WTC11 (cell line): ENCODE data around the gene ADAMTS12. TPM values are rescaled to one million over a fixed set of nuclear protein-coding genes. Genes with fewer than 3 reads are reported as not detected.

ENCODE experiments used
- ATAC-seq: fragments of 200-7000 bp; cut with Tn5 transposase; 2 replicates; pipeline ENCODE4 v1.10.0; 2021; ENCODE audit warnings: mild to moderate bottlenecking, moderate library complexity
- CTCF ChIA-PET: fragments of 300-600 bp; sonication (Branson Sonifier 250); formaldehyde crosslinking; loops from one replicate; lab custom pipeline; 2021; ENCODE audit warnings: antibody characterized with exemption; lab: Charles Lee
- POLR2A ChIA-PET: fragments of 350-600 bp; sonication (Branson Sonifier 250); formaldehyde crosslinking; loops from one replicate; lab custom pipeline; 2021; ENCODE audit warnings: antibody characterized with exemption; lab: Charles Lee
- DNase-seq: peaks from one replicate; pipeline ENCODE4 v3.0.0; 2021; ENCODE audit warnings: low spot score
- H3K27ac Mint-ChIP-seq: 2 replicates; pipeline ENCODE4 v1.8.0; 2021; ENCODE audit warnings: mixed read lengths
- H3K27me3 Mint-ChIP-seq: 2 replicates; pipeline ENCODE4 v1.8.0; 2021; ENCODE audit warnings: low read depth, mild to moderate bottlenecking, moderate library complexity, mixed read lengths
- H3K36me3 Mint-ChIP-seq: 2 replicates; pipeline ENCODE4 v1.8.0; 2021; ENCODE audit warnings: mixed read lengths
- H3K4me1 Mint-ChIP-seq: 2 replicates; pipeline ENCODE4 v1.8.0; 2022; ENCODE audit warnings: mixed read lengths
- H3K4me3 Mint-ChIP-seq: 2 replicates; pipeline ENCODE4 v1.8.0; 2021; ENCODE audit warnings: mild to moderate bottlenecking, moderate library complexity, mixed read lengths
- H3K9me3 Mint-ChIP-seq: 2 replicates; pipeline ENCODE4 v1.8.0; 2021; ENCODE audit warnings: mixed read lengths
- ATF3 ChIP-seq: sonication (generic); formaldehyde crosslinking; conservative IDR thresholded peaks from 2 replicates; pipeline ENCODE4 v1.8.1; 2022; ENCODE audit warnings: mild to moderate bottlenecking, missing genetic modification reagents
- ESRRA ChIP-seq: sonication (generic); formaldehyde crosslinking; IDR thresholded peaks from 2 replicates; pipeline ENCODE4 v1.8.1; 2022; ENCODE audit warnings: mild to moderate bottlenecking, missing genetic modification reagents, borderline replicate concordance
- FOXP1 ChIP-seq: sonication (generic); formaldehyde crosslinking; IDR thresholded peaks from 2 replicates; pipeline ENCODE4 v1.8.0; 2022; ENCODE audit warnings: missing genetic modification reagents, mild to moderate bottlenecking, moderate library complexity, borderline replicate concordance
- FOXP4 ChIP-seq: sonication (generic); formaldehyde crosslinking; IDR thresholded peaks from 2 replicates; pipeline ENCODE4 v1.8.0; 2022; ENCODE audit warnings: mild to moderate bottlenecking, missing genetic modification reagents
- IRF1 ChIP-seq: sonication (generic); formaldehyde crosslinking; IDR thresholded peaks from 2 replicates; pipeline ENCODE4 v1.8.0; 2023; ENCODE audit warnings: missing genetic modification reagents
- JUN ChIP-seq: sonication (generic); formaldehyde crosslinking; IDR thresholded peaks from 2 replicates; pipeline ENCODE4 v1.8.0; 2023; ENCODE audit warnings: mild to moderate bottlenecking, missing genetic modification reagents
- NFATC4 ChIP-seq: fragments of 250-450 bp; sonication (Bioruptor Pico); IDR thresholded peaks from 2 replicates; pipeline ENCODE4 v1.9.0; 2021; ENCODE audit warnings: mild to moderate bottlenecking
- NFE2L1 ChIP-seq: sonication (generic); formaldehyde crosslinking; IDR thresholded peaks from 2 replicates; pipeline ENCODE4 v1.8.1; 2023; ENCODE audit warnings: missing genetic modification reagents
- NR2C2 ChIP-seq: sonication (generic); formaldehyde crosslinking; IDR thresholded peaks from 2 replicates; pipeline ENCODE4 v1.8.0; 2022; ENCODE audit warnings: mild to moderate bottlenecking, missing genetic modification reagents
- NR3C1 ChIP-seq: sonication (generic); formaldehyde crosslinking; conservative IDR thresholded peaks from 2 replicates; pipeline ENCODE4 v1.8.1; 2023; ENCODE audit warnings: low read depth, mild to moderate bottlenecking, missing genetic modification reagents
- PRRX2 ChIP-seq: fragments of 250-450 bp; sonication (Bioruptor Pico); IDR thresholded peaks from 2 replicates; pipeline ENCODE4 v1.8.0; 2021; ENCODE audit warnings: mild to moderate bottlenecking
- RELA ChIP-seq: sonication (generic); formaldehyde crosslinking; IDR thresholded peaks from 2 replicates; pipeline ENCODE4 v1.8.1; 2022; ENCODE audit warnings: missing genetic modification reagents, mild to moderate bottlenecking, borderline replicate concordance
- ZBTB43 ChIP-seq: sonication (generic); formaldehyde crosslinking; IDR thresholded peaks from 2 replicates; pipeline ENCODE4 v1.8.1; 2023; ENCODE audit warnings: mild to moderate bottlenecking, missing genetic modification reagents
- ZMAT4 ChIP-seq: fragments of 250-450 bp; sonication (Bioruptor Pico); IDR thresholded peaks from 2 replicates; pipeline ENCODE4 v1.9.0; 2021; ENCODE audit warnings: mild to moderate bottlenecking
- ZNF121 ChIP-seq: sonication (generic); formaldehyde crosslinking; IDR thresholded peaks from 2 replicates; pipeline ENCODE4 v1.8.0; 2023; ENCODE audit warnings: missing genetic modification reagents
- ZNF232 ChIP-seq: sonication (generic); formaldehyde crosslinking; IDR thresholded peaks from 2 replicates; pipeline ENCODE4 v1.8.0; 2022; ENCODE audit warnings: mild to moderate bottlenecking, missing genetic modification reagents
- ZNF671 ChIP-seq: fragments of 250-450 bp; sonication (Bioruptor Pico); IDR thresholded peaks from 2 replicates; pipeline ENCODE4 v1.8.0; 2021; ENCODE audit warnings: mild to moderate bottlenecking
- total RNA-seq: library from RNA; stranded (reverse); gene quantifications from 3 replicates; pipeline ENCODE4 v1.2.3, GENCODE V29; 2021
- TF ChIP-seq, protein P1 (sequence below): sonication (generic); formaldehyde crosslinking; IDR thresholded peaks from 2 replicates; pipeline ENCODE4 v1.8.1; 2022; ENCODE audit warnings: mild to moderate bottlenecking, moderate library complexity, missing genetic modification reagents
- TF ChIP-seq, protein P2 (sequence below): sonication (generic); formaldehyde crosslinking; IDR thresholded peaks from 2 replicates; pipeline ENCODE4 v1.8.1; 2023; ENCODE audit warnings: mild to moderate bottlenecking, missing genetic modification reagents, moderate library complexity
- TF ChIP-seq, protein P3 (sequence below): sonication (generic); formaldehyde crosslinking; IDR thresholded peaks from 2 replicates; pipeline ENCODE4 v1.8.1; 2022; ENCODE audit warnings: missing genetic modification reagents, borderline replicate concordance

The ADAMTS12 gene
- total RNA-seq, 1 experiment from 2014 or later, result 13.5 TPM

GRCh38 chr5:33769196-33769595, 122.6 kb downstream of the ADAMTS12 start (continued):
- TF ChIP-seq JUN (CRISPR knock-in tag) (no peak), NFATC4 (CRISPR knock-in tag) (no peak), IRF1 (CRISPR knock-in tag) (no peak), PRRX2 (CRISPR knock-in tag) (no peak), ESRRA (CRISPR knock-in tag) (no peak), RELA (CRISPR knock-in tag) (no peak)
- TF ChIP-seq, protein P1, sequence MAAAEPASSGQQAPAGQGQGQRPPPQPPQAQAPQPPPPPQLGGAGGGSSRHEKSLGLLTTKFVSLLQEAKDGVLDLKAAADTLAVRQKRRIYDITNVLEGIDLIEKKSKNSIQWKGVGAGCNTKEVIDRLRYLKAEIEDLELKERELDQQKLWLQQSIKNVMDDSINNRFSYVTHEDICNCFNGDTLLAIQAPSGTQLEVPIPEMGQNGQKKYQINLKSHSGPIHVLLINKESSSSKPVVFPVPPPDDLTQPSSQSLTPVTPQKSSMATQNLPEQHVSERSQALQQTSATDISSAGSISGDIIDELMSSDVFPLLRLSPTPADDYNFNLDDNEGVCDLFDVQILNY (CRISPR knock-in tag), result no peak

GRCh38 chr5:33766023-33766422, 125.8 kb downstream of the ADAMTS12 start:
- Mint-ChIP-seq H3K27me3 (no peaks in the 10 kb centered on the region), H3K36me3 (no peaks in the 10 kb centered on the region), H3K9me3 (no peaks in the 10 kb centered on the region), H3K27ac (peak overlapping the region; percentile 62; the same call in 1 of the 2 replicates), H3K4me3 (no peak overlapping the region), H3K4me1 (peaks cover 49% of the 10 kb centered on the region)
- no peak for ATAC-seq
- ChIA-PET POLR2A (no interaction called here), CTCF (no interaction called here)
- no peak for TF ChIP-seq ZNF671 (CRISPR knock-in tag)
- TF ChIP-seq, protein P2, sequence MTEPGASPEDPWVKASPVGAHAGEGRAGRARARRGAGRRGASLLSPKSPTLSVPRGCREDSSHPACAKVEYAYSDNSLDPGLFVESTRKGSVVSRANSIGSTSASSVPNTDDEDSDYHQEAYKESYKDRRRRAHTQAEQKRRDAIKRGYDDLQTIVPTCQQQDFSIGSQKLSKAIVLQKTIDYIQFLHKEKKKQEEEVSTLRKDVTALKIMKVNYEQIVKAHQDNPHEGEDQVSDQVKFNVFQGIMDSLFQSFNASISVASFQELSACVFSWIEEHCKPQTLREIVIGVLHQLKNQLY, result no peak
- no peak for TF ChIP-seq NR2C2
- no peak for TF ChIP-seq ZNF121 (CRISPR knock-in tag)
- no peak for TF ChIP-seq FOXP4 (CRISPR knock-in tag)
- TF ChIP-seq, protein P1 (CRISPR knock-in tag), result no peak
- no peak for TF ChIP-seq ATF3
- no peak for TF ChIP-seq NFE2L1 (CRISPR knock-in tag)
- TF ChIP-seq ZNF232 (CRISPR knock-in tag), result no peak
- TF ChIP-seq NR3C1 (CRISPR knock-in tag), result no peak
- no peak for DNase-seq

- H3K36me3 Mint-ChIP-seq, result no peaks in the 10 kb centered on the region
- ChIA-PET POLR2A (no interaction called here), CTCF (no interaction called here)
- DNase-seq, result no peak
- peaks cover 60% of the 10 kb centered on the region for H3K4me1 Mint-ChIP-seq
- ATAC-seq, result no peak; the same call in none of the 2 replicates
- H3K4me3 Mint-ChIP-seq, result no peak overlapping the region; the same call in 1 of the 2 replicates
- peak overlapping the region; percentile 63; the same call in 1 of the 2 replicates for H3K27ac Mint-ChIP-seq
- H3K9me3 Mint-ChIP-seq, result no peaks in the 10 kb centered on the region
- no peaks in the 10 kb centered on the region for H3K27me3 Mint-ChIP-seq
- TF ChIP-seq, protein P1 (CRISPR knock-in tag), result no peak
- TF ChIP-seq ESRRA (CRISPR knock-in tag), result no peak
- TF ChIP-seq, protein P3, sequence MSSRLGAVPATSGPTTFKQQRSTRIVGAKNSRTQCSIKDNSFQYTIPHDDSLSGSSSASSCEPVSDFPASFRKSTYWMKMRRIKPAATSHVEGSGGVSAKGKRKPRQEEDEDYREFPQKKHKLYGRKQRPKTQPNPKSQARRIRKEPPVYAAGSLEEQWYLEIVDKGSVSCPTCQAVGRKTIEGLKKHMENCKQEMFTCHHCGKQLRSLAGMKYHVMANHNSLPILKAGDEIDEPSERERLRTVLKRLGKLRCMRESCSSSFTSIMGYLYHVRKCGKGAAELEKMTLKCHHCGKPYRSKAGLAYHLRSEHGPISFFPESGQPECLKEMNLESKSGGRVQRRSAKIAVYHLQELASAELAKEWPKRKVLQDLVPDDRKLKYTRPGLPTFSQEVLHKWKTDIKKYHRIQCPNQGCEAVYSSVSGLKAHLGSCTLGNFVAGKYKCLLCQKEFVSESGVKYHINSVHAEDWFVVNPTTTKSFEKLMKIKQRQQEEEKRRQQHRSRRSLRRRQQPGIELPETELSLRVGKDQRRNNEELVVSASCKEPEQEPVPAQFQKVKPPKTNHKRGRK (CRISPR knock-in tag), result no peak
- TF ChIP-seq PRRX2 (CRISPR knock-in tag), result no peak
- no peak for TF ChIP-seq NFE2L1 (CRISPR knock-in tag)
- no peak for TF ChIP-seq ZMAT4
- no peak for TF ChIP-seq FOXP1 (CRISPR knock-in tag)
- no peak for TF ChIP-seq FOXP4 (CRISPR knock-in tag)
- TF ChIP-seq ZBTB43 (CRISPR knock-in tag), result no peak
Measured at GRCh38 chr5:33764786-33765185, 127.0 kb downstream of the ADAMTS12 start.
